DND-41 (cell line): Measurements from ENCODE around the gene FBXW11.

ENCODE experiments used
- EZH2 ChIP-seq: IDR thresholded peaks from 3 replicates; pipeline ENCODE4 v1.6.1; 2012; ENCODE audit warnings: borderline replicate concordance, low read depth, mild to moderate bottlenecking, moderate library complexity, low read length, inconsistent platforms; ENCODE audit not compliant: severe bottlenecking
- TF ChIP-seq, protein P1 (sequence below): IDR thresholded peaks from 2 replicates; pipeline ENCODE4 v1.5.1; 2012; ENCODE audit warnings: borderline replicate concordance, low read length, moderate library complexity, mild to moderate bottlenecking; ENCODE audit not compliant: poor library complexity, severe bottlenecking; ENCODE audit errors: extremely low read depth

DNA sequence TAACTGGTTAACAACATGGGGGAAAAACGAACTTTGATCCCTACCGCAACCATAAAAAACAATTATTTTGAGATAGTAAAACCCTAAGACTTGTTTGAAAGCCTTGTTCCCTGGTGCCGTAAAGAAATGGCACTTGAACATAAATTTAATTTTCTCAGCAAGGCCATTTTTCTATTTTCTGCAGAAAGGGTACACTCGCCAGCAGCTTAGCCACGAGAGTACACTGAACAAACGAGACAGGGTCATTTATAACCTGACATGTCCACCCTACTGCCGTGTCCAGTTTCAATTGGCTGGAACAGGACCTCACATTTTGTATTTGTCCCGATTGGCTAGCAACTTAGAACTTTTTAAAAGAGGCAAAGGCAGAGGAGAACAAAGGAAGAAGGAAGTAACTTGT, 26.8 kb downstream of the FBXW11 start:
- TF ChIP-seq, protein P1, sequence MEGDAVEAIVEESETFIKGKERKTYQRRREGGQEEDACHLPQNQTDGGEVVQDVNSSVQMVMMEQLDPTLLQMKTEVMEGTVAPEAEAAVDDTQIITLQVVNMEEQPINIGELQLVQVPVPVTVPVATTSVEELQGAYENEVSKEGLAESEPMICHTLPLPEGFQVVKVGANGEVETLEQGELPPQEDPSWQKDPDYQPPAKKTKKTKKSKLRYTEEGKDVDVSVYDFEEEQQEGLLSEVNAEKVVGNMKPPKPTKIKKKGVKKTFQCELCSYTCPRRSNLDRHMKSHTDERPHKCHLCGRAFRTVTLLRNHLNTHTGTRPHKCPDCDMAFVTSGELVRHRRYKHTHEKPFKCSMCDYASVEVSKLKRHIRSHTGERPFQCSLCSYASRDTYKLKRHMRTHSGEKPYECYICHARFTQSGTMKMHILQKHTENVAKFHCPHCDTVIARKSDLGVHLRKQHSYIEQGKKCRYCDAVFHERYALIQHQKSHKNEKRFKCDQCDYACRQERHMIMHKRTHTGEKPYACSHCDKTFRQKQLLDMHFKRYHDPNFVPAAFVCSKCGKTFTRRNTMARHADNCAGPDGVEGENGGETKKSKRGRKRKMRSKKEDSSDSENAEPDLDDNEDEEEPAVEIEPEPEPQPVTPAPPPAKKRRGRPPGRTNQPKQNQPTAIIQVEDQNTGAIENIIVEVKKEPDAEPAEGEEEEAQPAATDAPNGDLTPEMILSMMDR: no peak
- TF ChIP-seq EZH2: no peak
